Mammary epithelial cell (primary cell): Measurements from ENCODE around the gene ING3.

Source experiments
- CTCF ChIP-seq, 2 donors: IDR thresholded peaks in 1 of 2; conservative IDR thresholded peaks in 1 of 2; 2 replicates each; pipeline ENCODE4 v1.5.1; 2011 to 2012; ENCODE audit warnings: inconsistent platforms in 2 of 2, low read length in 2 of 2, mild to moderate bottlenecking in 2 of 2, control low read depth in 1 of 2, low read depth in 1 of 2; ENCODE audit not compliant: insufficient read depth in 1 of 2; ENCODE audit errors: extremely low read depth in 1 of 2
- EZH2 ChIP-seq: IDR thresholded peaks from 2 replicates; pipeline ENCODE4 v1.6.1; 2012; ENCODE audit warnings: low read length, inconsistent platforms, borderline replicate concordance

- TF ChIP-seq CTCF (conservative IDR thresholded peaks at IDR 0.05 in 1 of 2, IDR thresholded peaks at IDR 0.05 in 1 of 2; ENCODE audit: extremely low read depth in 1 of 2, insufficient read depth in 1 of 2, low read depth in 1 of 2, low read length in 2 of 2) (no peak), EZH2 (no peak)
Measured at GRCh38 chr7:120994512-120995410, 44.2 kb downstream of the ING3 start.
